Natural killer cell (primary cell): ENCODE results near the gene KRTAP19-2. TPM values are rescaled to one million over a fixed set of nuclear protein-coding genes. Genes with fewer than 3 reads are reported as not detected.

Experiments used
- ATAC-seq, 3 donors: fragments of 150-1000 bp in 2 of 3; fragments of 200-7000 bp in 1 of 3; cut with Tn5 transposase; 1 replicate in 1 of 3; 2 replicates in 2 of 3; pipeline ENCODE4 v1.10.0; 2021; ENCODE audit warnings: mild to moderate bottlenecking in 2 of 3, moderate library complexity in 2 of 3
- DNase-seq, 2 donors: peaks; one replicate each; pipeline versions ENCODE4 v3.0.0 to v3.0.0-alpha.2; 2013 to 2021; ENCODE audit warnings: mixed read lengths in 1 of 2
- H3K27ac ChIP-seq: one replicate; pipeline ENCODE4 v1.5.1; 2013; ENCODE audit warnings: mild to moderate bottlenecking, low read length
- H3K27me3 ChIP-seq: one replicate; pipeline ENCODE4 v1.6.1; 2013; ENCODE audit warnings: low read length; ENCODE audit not compliant: control insufficient read depth, insufficient read depth
- H3K36me3 ChIP-seq: one replicate; pipeline ENCODE4 v1.6.1; 2013; ENCODE audit warnings: low read length; ENCODE audit not compliant: control insufficient read depth, insufficient read depth
- H3K4me1 ChIP-seq: one replicate; pipeline ENCODE4 v1.6.1; 2013; ENCODE audit warnings: low read length; ENCODE audit not compliant: control insufficient read depth, insufficient read depth
- H3K4me3 ChIP-seq: one replicate; pipeline ENCODE4 v1.5.1; 2013; ENCODE audit warnings: low read length
- H3K9me3 ChIP-seq: one replicate; pipeline ENCODE4 v1.6.1; 2013; ENCODE audit warnings: low read length; ENCODE audit not compliant: control insufficient read depth, insufficient read depth
- H3K27ac Mint-ChIP-seq, 2 donors: one replicate each; pipeline ENCODE4 v1.8.0; 2022; ENCODE audit warnings: mild to moderate bottlenecking in 2 of 2, mixed read lengths in 2 of 2, moderate library complexity in 1 of 2
- H3K27me3 Mint-ChIP-seq, 2 donors: one replicate each; pipeline ENCODE4 v1.8.0; 2022; ENCODE audit warnings: low read depth in 2 of 2, mixed read lengths in 2 of 2
- H3K36me3 Mint-ChIP-seq: one replicate; pipeline ENCODE4 v1.8.0; 2022; ENCODE audit warnings: mixed read lengths
- H3K4me1 Mint-ChIP-seq, 2 donors: one replicate each; pipeline ENCODE4 v1.8.0; 2022; ENCODE audit warnings: mixed read lengths in 2 of 2
- H3K4me3 Mint-ChIP-seq: one replicate; pipeline ENCODE4 v1.8.0; 2022; ENCODE audit warnings: mild to moderate bottlenecking, moderate library complexity, mixed read lengths
- H3K9me3 Mint-ChIP-seq, 2 donors: one replicate each; pipeline ENCODE4 v1.8.0; 2022; ENCODE audit warnings: mixed read lengths in 2 of 2
- whole genome bisulfite sequencing: methylation state at CpG from one replicate; pipeline ENCODE4 v1.1.7; 2013; ENCODE audit warnings: missing lambda C conversion rate; ENCODE audit not compliant: insufficient coverage; 5-methylcytosine and 5-hydroxymethylcytosine counted together
- intact Hi-C: fragments of 100-400 bp; cut with micrococcal nuclease; formaldehyde crosslinking; loops from one replicate; pipeline ENCODE4 v1.14.2; 2022
- total RNA-seq, 4 donors: library from RNA; stranded (reverse); fragments of 120-200 nt in 1 of 4; gene quantifications; one replicate each; pipeline versions ENCODE4 v1.2.3 to v1.2.4, GENCODE V29; 2013 to 2022
- TF ChIP-seq, protein P1 (sequence below): fragments of 200-600 bp; IDR thresholded peaks from one replicate; pipeline ENCODE4 v1.8.0; 2022; ENCODE audit warnings: antibody characterized with exemption

Gene KRTAP19-2
- total RNA-seq, 3 donors from 2014 or later (not counting 1 experiment from before 2014, with no cell fraction given), result not detected

- H3K27ac ChIP-seq, result no peak within 1 kb of the TSS
- intact Hi-C loops, result no loop called here
- TF ChIP-seq, protein P1, sequence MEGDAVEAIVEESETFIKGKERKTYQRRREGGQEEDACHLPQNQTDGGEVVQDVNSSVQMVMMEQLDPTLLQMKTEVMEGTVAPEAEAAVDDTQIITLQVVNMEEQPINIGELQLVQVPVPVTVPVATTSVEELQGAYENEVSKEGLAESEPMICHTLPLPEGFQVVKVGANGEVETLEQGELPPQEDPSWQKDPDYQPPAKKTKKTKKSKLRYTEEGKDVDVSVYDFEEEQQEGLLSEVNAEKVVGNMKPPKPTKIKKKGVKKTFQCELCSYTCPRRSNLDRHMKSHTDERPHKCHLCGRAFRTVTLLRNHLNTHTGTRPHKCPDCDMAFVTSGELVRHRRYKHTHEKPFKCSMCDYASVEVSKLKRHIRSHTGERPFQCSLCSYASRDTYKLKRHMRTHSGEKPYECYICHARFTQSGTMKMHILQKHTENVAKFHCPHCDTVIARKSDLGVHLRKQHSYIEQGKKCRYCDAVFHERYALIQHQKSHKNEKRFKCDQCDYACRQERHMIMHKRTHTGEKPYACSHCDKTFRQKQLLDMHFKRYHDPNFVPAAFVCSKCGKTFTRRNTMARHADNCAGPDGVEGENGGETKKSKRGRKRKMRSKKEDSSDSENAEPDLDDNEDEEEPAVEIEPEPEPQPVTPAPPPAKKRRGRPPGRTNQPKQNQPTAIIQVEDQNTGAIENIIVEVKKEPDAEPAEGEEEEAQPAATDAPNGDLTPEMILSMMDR, result no peak
- peaks cover 6 to 11% of the 10 kb centered on the region in 2 donors for H3K9me3 Mint-ChIP-seq
- H3K36me3 ChIP-seq, result no peaks in the 10 kb centered on the region
- no peaks in the 10 kb centered on the region for H3K4me1 Mint-ChIP-seq
- no peaks in the 10 kb centered on the region for H3K27me3 Mint-ChIP-seq
- H3K9me3 ChIP-seq, result peaks cover 5% of the 10 kb centered on the region
- no peaks in the 10 kb centered on the region for H3K4me1 ChIP-seq
- ATAC-seq, result no peak
- peaks cover 2% of the 10 kb centered on the region for H3K36me3 Mint-ChIP-seq
- no peak within 1 kb of the TSS for H3K4me3 Mint-ChIP-seq
- no peak for DNase-seq
- no peak within 1 kb of the TSS for H3K4me3 ChIP-seq
- 100% methylated on average over 4 of the region's 6 CpGs for WGBS
- H3K27ac Mint-ChIP-seq, result no peak within 1 kb of the TSS
- no peaks in the 10 kb centered on the region for H3K27me3 ChIP-seq
These were observed 14.8 kb upstream of the KRTAP19-2 start, which contains the start of gene KRTAP19-5 for GRCh38 chr21:30502041-30502440. Gene KRTAP19-5, minus strand, starts transcription at chr21:30502141. Its CDS starts 51 bp downstream, at chr21:30502090.

- Histone ChIP-seq H3K4me3 (no peak within 1 kb of the TSS), H3K27me3 (no peaks in the 10 kb centered on the region), H3K9me3 (peaks cover 5% of the 10 kb centered on the region), H3K27ac (no peak within 1 kb of the TSS), H3K36me3 (no peaks in the 10 kb centered on the region), H3K4me1 (no peaks in the 10 kb centered on the region)
- no peaks in the 10 kb centered on the region for H3K36me3 Mint-ChIP-seq
- ATAC-seq, result no peak
- no peaks in the 10 kb centered on the region for H3K27me3 Mint-ChIP-seq
- TF ChIP-seq, protein P1, result no peak
- no peak for DNase-seq
- H3K27ac Mint-ChIP-seq, result no peak within 1 kb of the TSS
- no peak within 1 kb of the TSS for H3K4me3 Mint-ChIP-seq
- 80% methylated on average over 3 of the region's 4 CpGs for WGBS
- H3K9me3 Mint-ChIP-seq, result peaks cover 3% of the 10 kb centered on the region in 2 donors
- H3K4me1 Mint-ChIP-seq, result no peaks in the 10 kb centered on the region
- intact Hi-C loops, result no loop called here
These were observed 9.8 kb upstream of the KRTAP19-2 start, which contains the start of gene KRTAP19-4 for GRCh38 chr21:30497065-30497464. Gene KRTAP19-4, minus strand, starts transcription at chr21:30497165. Its CDS starts 55 bp downstream, at chr21:30497110.

- H3K9me3 ChIP-seq, result peaks cover 3% of the 10 kb centered on the region
- WGBS, result no CpG with 5 or more reads among the region's 2 CpGs
- no peak within 1 kb of the TSS for H3K27ac ChIP-seq
- H3K4me3 ChIP-seq, result no peak within 1 kb of the TSS
- H3K36me3 ChIP-seq, result no peaks in the 10 kb centered on the region
- Mint-ChIP-seq H3K36me3 (no peaks in the 10 kb centered on the region), H3K4me1 (no peaks in the 10 kb centered on the region), H3K4me3 (no peak within 1 kb of the TSS), H3K9me3 (peaks cover 3 to 8% of the 10 kb centered on the region in 2 donors), H3K27me3 (no peaks in the 10 kb centered on the region), H3K27ac (no peak within 1 kb of the TSS)
- H3K27me3 ChIP-seq, result no peaks in the 10 kb centered on the region
- ATAC-seq, result no peak
- no peak for DNase-seq
- TF ChIP-seq, protein P1, result no peak
- no peaks in the 10 kb centered on the region for H3K4me1 ChIP-seq
- intact Hi-C loops, result no loop called here
These were observed 4.8 kb upstream of the KRTAP19-2 start, which contains the start of gene KRTAP19-3 for GRCh38 chr21:30491963-30492428. Gene KRTAP19-3, minus strand, starts transcription at chr21:30492013. Its CDS starts 56 bp downstream, at chr21:30491957.

DNA sequence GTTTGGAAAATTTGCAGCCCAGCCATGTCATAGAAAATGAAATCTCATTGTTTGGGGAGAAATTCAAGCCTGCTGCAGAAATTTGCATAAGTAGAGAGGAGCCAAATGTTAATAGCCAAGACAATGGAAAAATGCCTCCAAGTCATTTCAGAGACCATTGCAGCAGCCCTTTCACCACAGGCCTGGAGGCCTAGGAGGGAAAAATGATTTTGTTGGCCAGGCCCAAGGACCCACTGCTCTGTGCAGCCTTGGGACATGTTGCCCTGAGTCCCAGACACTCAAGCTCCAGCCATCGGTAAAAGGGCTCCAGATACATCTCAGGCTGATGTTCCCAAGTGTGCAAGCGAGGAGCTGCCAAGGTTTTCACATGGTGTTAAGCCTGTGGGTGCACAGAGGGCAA is 1.1 kb downstream of the KRTAP19-2 start:
- ATAC-seq, result no peak
- H3K36me3 ChIP-seq, result no peaks in the 10 kb centered on the region
- Mint-ChIP-seq H3K4me3 (no peak overlapping the region), H3K27me3 (no peaks in the 10 kb centered on the region), H3K27ac (no peak overlapping the region), H3K36me3 (no peaks in the 10 kb centered on the region), H3K4me1 (no peaks in the 10 kb centered on the region), H3K9me3 (peaks cover 9 to 12% of the 10 kb centered on the region in 2 donors)
- H3K4me1 ChIP-seq, result no peaks in the 10 kb centered on the region
- 70% methylated on average over 2 of the region's 2 CpGs for WGBS
- DNase-seq, result no peak
- intact Hi-C loops, result no loop called here
- no peak overlapping the region for H3K4me3 ChIP-seq
- no peaks in the 10 kb centered on the region for H3K27me3 ChIP-seq
- no peak overlapping the region for H3K27ac ChIP-seq
- TF ChIP-seq, protein P1, result no peak
- peaks cover 10% of the 10 kb centered on the region for H3K9me3 ChIP-seq
